HCT116 (cell line): ENCODE measurements around the gene AGK. TPM values are rescaled to one million over a fixed set of nuclear protein-coding genes. Genes with fewer than 3 reads are reported as not detected.

Source experiments
- ATAC-seq: fragments of 200-7000 bp; cut with Tn5 transposase; 2 replicates; pipeline ENCODE4 v1.9.1; 2020; ENCODE audit warnings: mild to moderate bottlenecking, moderate library complexity
- BruUV-seq: library from RNA; stranded (reverse); fragments of 400-500 nt; replicated peaks from 2 replicates; lab custom pipeline; 2021; lab: Mats Ljungman, UMichigan
- CTCF ChIA-PET: fragments of 300-600 bp; sonication (Branson Sonifier 250); formaldehyde crosslinking; loops from one replicate; lab custom pipeline; 2021; ENCODE audit warnings: antibody characterized with exemption; lab: Charles Lee
- POLR2A ChIA-PET: fragments of 300-600, 350-600 bp; sonication (Branson Sonifier 250); formaldehyde crosslinking; loops from one replicate; lab custom pipeline; 2021; ENCODE audit warnings: antibody characterized with exemption; lab: Charles Lee
- RAD21 ChIA-PET, 2 experiments: fragments of 300-600 bp; sonication (Branson Sonifier 250); formaldehyde crosslinking; loops; one replicate each; lab custom pipeline; 2023; ENCODE audit warnings: low total read pairs in 2 of 2; ENCODE audit not compliant: uncharacterized antibody in 2 of 2, unreplicated experiment in 2 of 2, low non-redundant PET in 1 of 2; lab: Charles Lee
- DNase-seq: peaks from one replicate; pipeline ENCODE4 v3.0.0-alpha.2; 2010; ENCODE audit warnings: low read depth, low spot score
- H2AFZ ChIP-seq: fragments of 200-600 bp; shearing (Covaris generic), sonication (generic); 2 replicates; pipeline ENCODE4 v1.6.1; 2017; ENCODE audit warnings: low read depth, mixed run types, mixed read lengths, antibody characterized with exemption, low read length; ENCODE audit not compliant: poor library complexity, severe bottlenecking
- H3K27ac ChIP-seq: 2 replicates; pipeline ENCODE4 v1.5.1; 2012; ENCODE audit warnings: low read depth, low read length
- H3K27me3 ChIP-seq: fragments of 200-600 bp; sonication (generic); 2 replicates; pipeline ENCODE4 v1.6.1; 2016; ENCODE audit warnings: mixed run types, low read length, mixed read lengths; ENCODE audit not compliant: insufficient read depth
- H3K36me3 ChIP-seq, 2 experiments: fragments of 200-500 bp in 1 of 2; fragments of 200-600 bp in 1 of 2; sonication (Bioruptor generic) in 1 of 2; sonication (generic) in 1 of 2; 2 replicates each; pipeline versions ENCODE4 v1.5.1 to v1.6.1; 2014 to 2016; ENCODE audit warnings: low read length in 2 of 2, inconsistent platforms in 1 of 2, mixed read lengths in 1 of 2, mixed run types in 1 of 2; ENCODE audit not compliant: insufficient read depth in 2 of 2, control insufficient read depth in 1 of 2
- H3K4me1 ChIP-seq, 2 experiments: fragments of 200-600 bp in 1 of 2; sonication (generic) in 1 of 2; 2 replicates each; pipeline versions ENCODE4 v1.5.1 to v1.6.1; 2012 to 2017; ENCODE audit warnings: low read length in 2 of 2, inconsistent platforms in 1 of 2, mild to moderate bottlenecking in 1 of 2, mixed read lengths in 1 of 2, mixed run types in 1 of 2, moderate library complexity in 1 of 2; ENCODE audit not compliant: insufficient read depth in 2 of 2, control insufficient read depth in 1 of 2
- H3K4me2 ChIP-seq: fragments of 200-600 bp; sonication (generic); 2 replicates; pipeline ENCODE4 v1.6.1; 2017; ENCODE audit warnings: mixed run types, low read length, mixed read lengths
- H3K4me3 ChIP-seq, 2 experiments: fragments of 200-600 bp in 1 of 2; sonication (generic) in 1 of 2; replicated peaks in 1 of 2; 2 replicates each; pipeline ENCODE4 v1.5.1; 2011 to 2016; ENCODE audit warnings: low read length in 2 of 2, control low read depth in 1 of 2, low read depth in 1 of 2, mild to moderate bottlenecking in 1 of 2, mixed read lengths in 1 of 2, mixed run types in 1 of 2
- H3K79me2 ChIP-seq: fragments of 200-600 bp; sonication (generic); 2 replicates; pipeline ENCODE4 v1.6.1; 2017; ENCODE audit warnings: mild to moderate bottlenecking, mixed run types, low read length, moderate library complexity, mixed read lengths; ENCODE audit not compliant: insufficient read depth
- H3K9ac ChIP-seq: fragments of 200-600 bp; sonication (generic); 2 replicates; pipeline ENCODE4 v1.6.1; 2016; ENCODE audit warnings: low read length, mixed read lengths
- H3K9me2 ChIP-seq: fragments of 200-600 bp; sonication (generic), shearing (Covaris generic); 2 replicates; pipeline ENCODE4 v1.6.1; 2017; ENCODE audit warnings: mixed run types, mild to moderate bottlenecking, moderate library complexity; ENCODE audit not compliant: insufficient read depth
- H3K9me3 ChIP-seq, 2 experiments: fragments of 200-500 bp in 1 of 2; fragments of 200-600 bp in 1 of 2; sonication (Bioruptor generic) in 1 of 2; sonication (generic) in 1 of 2; 2 replicates each; pipeline ENCODE4 v1.6.1; 2014 to 2017; ENCODE audit warnings: low read length in 2 of 2, mixed read lengths in 2 of 2, inconsistent platforms in 1 of 2, low read depth in 1 of 2, mild to moderate bottlenecking in 1 of 2, mixed run types in 1 of 2, moderate library complexity in 1 of 2; ENCODE audit not compliant: control insufficient read depth in 1 of 2, insufficient read depth in 1 of 2
- H4K20me1 ChIP-seq: fragments of 200-600 bp; sonication (generic), shearing (Covaris generic); 2 replicates; pipeline ENCODE4 v1.6.1; 2017; ENCODE audit warnings: mixed run types, mild to moderate bottlenecking, moderate library complexity; ENCODE audit not compliant: insufficient read depth
- CBX3 ChIP-seq: IDR thresholded peaks from 2 replicates; pipeline ENCODE4 v1.6.1; 2012; ENCODE audit warnings: low read depth
- EGR1 ChIP-seq: IDR thresholded peaks from 2 replicates; pipeline ENCODE4 v1.6.1; 2012; ENCODE audit warnings: low read depth
- EZH2 ChIP-seq: fragments of 200-600 bp; sonication (generic); IDR thresholded peaks from 2 replicates; pipeline ENCODE4 v1.6.1; 2017; ENCODE audit warnings: antibody characterized with exemption, mixed run types
- EZH2phosphoT487 ChIP-seq: fragments of 200-600 bp; IDR thresholded peaks from 2 replicates; pipeline ENCODE4 v1.6.1; 2018; ENCODE audit warnings: antibody characterized with exemption, borderline replicate concordance
- POLR2AphosphoS5 ChIP-seq: IDR thresholded peaks from 2 replicates; pipeline ENCODE4 v1.6.1; 2011; ENCODE audit warnings: mild to moderate bottlenecking, low read depth, low read length, moderate library complexity
- SRF ChIP-seq: IDR thresholded peaks from 2 replicates; pipeline ENCODE4 v1.6.1; 2012; ENCODE audit warnings: low read depth
- ZFX ChIP-seq: fragments of 450-650 bp; IDR thresholded peaks from 2 replicates; pipeline ENCODE4 v1.6.1; 2017
- intact Hi-C: fragments of 100-400 bp; cut with micrococcal nuclease; formaldehyde crosslinking; loops from 2 replicates; pipeline ENCODE4 v1.10.0; 2022
- total RNA-seq: library from RNA; stranded (reverse); gene quantifications from one replicate; pipeline ENCODE4 v1.2.1, GENCODE V29; 2021; ENCODE audit not compliant: unreplicated experiment
- TF ChIP-seq, protein P1 (sequence below): IDR thresholded peaks from 2 replicates; pipeline ENCODE4 v1.6.1; 2012; ENCODE audit warnings: low read depth
- TF ChIP-seq, protein P2 (sequence below): IDR thresholded peaks from 2 replicates; pipeline ENCODE4 v1.6.1; 2012

The AGK gene
- total RNA-seq, 1 experiment from 2014 or later, result 36.3 TPM

DNA sequence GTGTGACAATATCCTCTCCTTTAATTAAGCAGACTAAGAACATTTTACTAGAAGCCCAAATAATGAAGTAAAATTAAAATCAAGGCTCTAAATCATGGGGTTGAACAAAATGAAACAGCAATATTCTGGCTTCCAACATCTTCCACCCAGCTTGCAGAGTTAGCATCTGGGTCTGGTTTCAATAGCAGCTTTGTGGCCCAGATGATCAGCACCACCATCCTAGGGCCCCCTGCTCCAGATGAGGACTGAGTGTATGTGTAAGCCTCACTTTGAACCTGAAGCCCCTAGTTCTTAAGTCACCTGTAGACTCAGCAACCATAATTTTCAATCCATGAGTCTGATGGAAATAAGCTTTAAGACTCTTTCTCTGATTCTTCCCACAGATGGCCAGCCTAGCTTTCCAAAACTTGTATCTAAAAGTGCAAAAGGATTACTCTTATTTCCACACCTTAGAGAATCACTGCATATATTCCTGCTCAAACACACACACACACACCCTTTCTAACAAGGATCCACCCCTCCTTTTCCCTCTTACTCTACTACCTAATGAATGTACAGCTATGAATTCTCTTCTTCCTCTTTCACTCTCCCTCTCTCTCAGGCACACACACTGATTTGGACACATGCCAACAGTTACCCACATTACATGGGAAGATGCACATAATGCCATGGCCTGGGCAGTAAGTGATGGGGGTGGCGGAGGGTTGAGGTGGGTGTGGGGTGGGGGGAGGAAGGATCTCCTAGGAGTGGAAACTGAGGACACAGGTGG is 147.2 kb downstream of the AGK start (continued):
- no peak for TF ChIP-seq EZH2phosphoT487
- TF ChIP-seq CBX3, result no peak
- no peak for TF ChIP-seq EZH2

DNA sequence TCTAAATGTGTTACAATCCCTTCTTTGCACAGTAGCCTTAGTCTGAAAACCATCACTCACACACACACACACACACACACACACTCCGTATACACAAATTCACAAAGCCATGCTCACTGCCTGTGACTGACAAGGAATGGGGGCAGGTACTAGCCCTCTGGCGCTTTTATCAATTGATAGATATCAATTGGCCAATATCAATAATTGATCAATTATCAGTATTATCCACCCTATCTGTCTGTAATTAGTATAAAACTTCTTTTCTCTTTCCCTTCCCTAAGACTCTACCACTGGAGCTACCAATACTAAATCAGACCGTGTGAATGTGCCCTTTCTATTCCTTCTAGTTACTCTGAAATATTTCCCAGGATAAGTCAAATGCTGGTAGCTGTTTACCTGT is 148.7 kb downstream of the AGK start:
- H3K9me3 ChIP-seq, result no peaks in the 10 kb centered on the region
- no peaks in the 10 kb centered on the region for H4K20me1 ChIP-seq
- no peaks in the 10 kb centered on the region for H3K36me3 ChIP-seq
- POLR2A ChIA-PET, result no interaction called here
- RAD21 ChIA-PET, result no interaction called here
- H3K9ac ChIP-seq, result no peak overlapping the region
- no peak overlapping the region for H3K4me3 ChIP-seq
- H3K4me1 ChIP-seq, result peaks cover 8 to 14% of the 10 kb centered on the region in 2 experiments; a peak in 2 of 4 replicates
- ATAC-seq (no peak), DNase-seq (no peak)
- no TSS peak for BruUV-seq
- intact Hi-C loops, result no loop called here
- H3K27me3 ChIP-seq, result no peaks in the 10 kb centered on the region
- H2AFZ ChIP-seq, result no peak overlapping the region
- no peak overlapping the region for H3K27ac ChIP-seq
- CTCF ChIA-PET, result no interaction called here
- no peaks in the 10 kb centered on the region for H3K9me2 ChIP-seq
- peaks cover 3% of the 10 kb centered on the region; the same call in 1 of the 2 replicates for H3K79me2 ChIP-seq
- no peak overlapping the region for H3K4me2 ChIP-seq
- TF ChIP-seq ZFX (no peak), POLR2AphosphoS5 (no peak), SRF (no peak), EZH2phosphoT487 (no peak), EGR1 (no peak)
- TF ChIP-seq, protein P1, sequence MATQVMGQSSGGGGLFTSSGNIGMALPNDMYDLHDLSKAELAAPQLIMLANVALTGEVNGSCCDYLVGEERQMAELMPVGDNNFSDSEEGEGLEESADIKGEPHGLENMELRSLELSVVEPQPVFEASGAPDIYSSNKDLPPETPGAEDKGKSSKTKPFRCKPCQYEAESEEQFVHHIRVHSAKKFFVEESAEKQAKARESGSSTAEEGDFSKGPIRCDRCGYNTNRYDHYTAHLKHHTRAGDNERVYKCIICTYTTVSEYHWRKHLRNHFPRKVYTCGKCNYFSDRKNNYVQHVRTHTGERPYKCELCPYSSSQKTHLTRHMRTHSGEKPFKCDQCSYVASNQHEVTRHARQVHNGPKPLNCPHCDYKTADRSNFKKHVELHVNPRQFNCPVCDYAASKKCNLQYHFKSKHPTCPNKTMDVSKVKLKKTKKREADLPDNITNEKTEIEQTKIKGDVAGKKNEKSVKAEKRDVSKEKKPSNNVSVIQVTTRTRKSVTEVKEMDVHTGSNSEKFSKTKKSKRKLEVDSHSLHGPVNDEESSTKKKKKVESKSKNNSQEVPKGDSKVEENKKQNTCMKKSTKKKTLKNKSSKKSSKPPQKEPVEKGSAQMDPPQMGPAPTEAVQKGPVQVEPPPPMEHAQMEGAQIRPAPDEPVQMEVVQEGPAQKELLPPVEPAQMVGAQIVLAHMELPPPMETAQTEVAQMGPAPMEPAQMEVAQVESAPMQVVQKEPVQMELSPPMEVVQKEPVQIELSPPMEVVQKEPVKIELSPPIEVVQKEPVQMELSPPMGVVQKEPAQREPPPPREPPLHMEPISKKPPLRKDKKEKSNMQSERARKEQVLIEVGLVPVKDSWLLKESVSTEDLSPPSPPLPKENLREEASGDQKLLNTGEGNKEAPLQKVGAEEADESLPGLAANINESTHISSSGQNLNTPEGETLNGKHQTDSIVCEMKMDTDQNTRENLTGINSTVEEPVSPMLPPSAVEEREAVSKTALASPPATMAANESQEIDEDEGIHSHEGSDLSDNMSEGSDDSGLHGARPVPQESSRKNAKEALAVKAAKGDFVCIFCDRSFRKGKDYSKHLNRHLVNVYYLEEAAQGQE, result no peak
- TF ChIP-seq, protein P2, sequence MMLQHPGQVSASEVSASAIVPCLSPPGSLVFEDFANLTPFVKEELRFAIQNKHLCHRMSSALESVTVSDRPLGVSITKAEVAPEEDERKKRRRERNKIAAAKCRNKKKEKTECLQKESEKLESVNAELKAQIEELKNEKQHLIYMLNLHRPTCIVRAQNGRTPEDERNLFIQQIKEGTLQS, result no peak
